IMR-90 (cell line): ENCODE measurements around the gene C11orf68. TPM values are rescaled to one million over a fixed set of nuclear protein-coding genes. Genes with fewer than 3 reads are reported as not detected.

Experiments
- ATAC-seq: fragments of 200-7000 bp; cut with Tn5 transposase; 2 replicates; pipeline ENCODE4 v1.9.1; 2020; ENCODE audit warnings: low read depth, mild to moderate bottlenecking, moderate library complexity
- BruUV-seq: library from RNA; stranded (reverse); fragments of 400-500 nt; replicated peaks from 2 replicates; lab custom pipeline; 2021; lab: Mats Ljungman, UMichigan
- CTCF ChIA-PET: fragments of 300-600 bp; formaldehyde crosslinking; extraction: SDS; loops from one replicate; lab custom pipeline; 2021; ENCODE audit warnings: antibody characterized with exemption; lab: Yijun Ruan, JAX
- POLR2A ChIA-PET: fragments of 300-600 bp; sonication (Branson Sonifier 250); formaldehyde crosslinking; loops from one replicate; lab custom pipeline; 2022; ENCODE audit warnings: antibody characterized with exemption; ENCODE audit not compliant: unreplicated experiment; lab: Charles Lee
- DNase-seq: peaks from one replicate; pipeline ENCODE4 v3.0.0; 2013
- H2AFZ ChIP-seq: replicated peaks from 2 replicates; pipeline ENCODE3; 2013; ENCODE audit warnings: low read length, mild to moderate bottlenecking; ENCODE audit not compliant: poor library complexity
- H2AK5ac ChIP-seq: 2 replicates; pipeline ENCODE4 v1.6.1; 2013; ENCODE audit warnings: low read depth, low read length, inconsistent platforms
- H2AK9ac ChIP-seq: replicated peaks from 2 replicates; pipeline ENCODE3; 2013; ENCODE audit warnings: mild to moderate bottlenecking, low read depth, low read length, moderate library complexity; ENCODE audit not compliant: poor library complexity
- H2BK120ac ChIP-seq: 2 replicates; pipeline ENCODE4 v1.6.1; 2013; ENCODE audit warnings: low read depth, low read length, inconsistent platforms
- H2BK15ac ChIP-seq: 3 replicates; pipeline ENCODE4 v1.6.1; 2013; ENCODE audit warnings: low read depth, low read length, inconsistent platforms
- H2BK20ac ChIP-seq: 2 replicates; pipeline ENCODE4 v1.6.1; 2013; ENCODE audit warnings: low read depth, mild to moderate bottlenecking, inconsistent platforms, low read length, moderate library complexity
- H2BK5ac ChIP-seq: 2 replicates; pipeline ENCODE4 v1.6.1; 2013; ENCODE audit warnings: mild to moderate bottlenecking, low read depth, low read length, inconsistent platforms; ENCODE audit not compliant: poor library complexity, severe bottlenecking
- H3K14ac ChIP-seq: replicated peaks from 2 replicates; pipeline ENCODE4 v1.6.1; 2013; ENCODE audit warnings: low read depth, low read length, inconsistent platforms
- H3K18ac ChIP-seq: 2 replicates; pipeline ENCODE4 v1.6.1; 2013; ENCODE audit warnings: low read depth, low read length, control low read depth
- H3K23ac ChIP-seq: 2 replicates; pipeline ENCODE4 v1.6.1; 2013; ENCODE audit warnings: low read depth, low read length, inconsistent platforms
- H3K27ac ChIP-seq: 2 replicates; pipeline ENCODE4 v1.5.1; 2013; ENCODE audit warnings: mild to moderate bottlenecking, control low read depth, low read length; ENCODE audit not compliant: insufficient read depth
- H3K27me3 ChIP-seq: 2 replicates; pipeline ENCODE4 v1.6.1; 2013; ENCODE audit warnings: low read length; ENCODE audit not compliant: control insufficient read depth, insufficient read depth
- H3K36me3 ChIP-seq: 2 replicates; pipeline ENCODE4 v1.6.1; 2013; ENCODE audit warnings: low read length, mixed read lengths; ENCODE audit not compliant: control insufficient read depth, insufficient read depth
- H3K4ac ChIP-seq: 2 replicates; pipeline ENCODE4 v1.6.1; 2013; ENCODE audit warnings: low read depth, low read length, inconsistent platforms
- H3K4me1 ChIP-seq: 2 replicates; pipeline ENCODE4 v1.6.1; 2013; ENCODE audit warnings: low read length, mixed read lengths; ENCODE audit not compliant: control insufficient read depth, insufficient read depth
- H3K4me2 ChIP-seq: 2 replicates; pipeline ENCODE4 v1.6.1; 2013; ENCODE audit warnings: low read depth, mild to moderate bottlenecking, control low read depth, low read length, moderate library complexity
- H3K4me3 ChIP-seq: 2 replicates; pipeline ENCODE4 v1.5.1; 2013; ENCODE audit warnings: low read depth, mild to moderate bottlenecking, control low read depth, low read length, moderate library complexity; ENCODE audit not compliant: insufficient read depth
- H3K56ac ChIP-seq: 2 replicates; pipeline ENCODE4 v1.6.1; 2013; ENCODE audit warnings: low read length, inconsistent platforms; ENCODE audit not compliant: insufficient read depth; ENCODE audit errors: extremely low read depth
- H3K79me1 ChIP-seq, 2 experiments: 2 replicates each; pipeline ENCODE4 v1.6.1; 2013; ENCODE audit warnings: low read length in 2 of 2, inconsistent platforms in 1 of 2, low read depth in 1 of 2
- H3K9ac ChIP-seq: 2 replicates; pipeline ENCODE4 v1.6.1; 2013; ENCODE audit warnings: low read depth, low read length, control low read depth
- H3K9me1 ChIP-seq: 2 replicates; pipeline ENCODE4 v1.6.1; 2013; ENCODE audit warnings: low read length, inconsistent platforms; ENCODE audit not compliant: insufficient read depth
- H3K9me3 ChIP-seq: 2 replicates; pipeline ENCODE4 v1.6.1; 2013; ENCODE audit warnings: low read length; ENCODE audit not compliant: control insufficient read depth, insufficient read depth
- H4K20me1 ChIP-seq: 2 replicates; pipeline ENCODE4 v1.6.1; 2013; ENCODE audit warnings: low read length, inconsistent platforms; ENCODE audit not compliant: insufficient read depth
- H4K5ac ChIP-seq: 2 replicates; pipeline ENCODE4 v1.6.1; 2013; ENCODE audit warnings: mild to moderate bottlenecking, low read depth, low read length, control low read depth
- H4K8ac ChIP-seq, 2 experiments: 2 replicates each; pipeline ENCODE4 v1.6.1; 2013; ENCODE audit warnings: low read depth in 2 of 2, low read length in 2 of 2, control low read depth in 1 of 2, inconsistent platforms in 1 of 2
- H4K91ac ChIP-seq: 2 replicates; pipeline ENCODE4 v1.6.1; 2013; ENCODE audit warnings: low read depth, low read length, inconsistent platforms; ENCODE audit not compliant: insufficient read depth
- BHLHE40 ChIP-seq: fragments of 150-350 bp; IDR thresholded peaks from 2 replicates; pipeline ENCODE4 v1.6.1; 2016; ENCODE audit warnings: mild to moderate bottlenecking, low read depth, low read length
- CHD1 ChIP-seq: IDR thresholded peaks from 2 replicates; pipeline ENCODE4 v1.6.1; 2012; ENCODE audit warnings: low read depth, low read length, improper control_type of control experiment
- FOS ChIP-seq: fragments of 150-350 bp; IDR thresholded peaks from 2 replicates; pipeline ENCODE4 v1.6.1; 2016; ENCODE audit warnings: low read depth, low read length
- MAZ ChIP-seq: IDR thresholded peaks from 2 replicates; pipeline ENCODE4 v1.6.1; 2012; ENCODE audit warnings: low read depth, mild to moderate bottlenecking, low read length, improper control_type of control experiment, moderate library complexity, borderline replicate concordance
- NFE2L2 ChIP-seq: fragments of 150-350 bp; IDR thresholded peaks from 2 replicates; pipeline ENCODE4 v1.6.1; 2016; ENCODE audit warnings: low read depth, mild to moderate bottlenecking, low read length
- WGBS, 2 experiments: methylation state at CpG; one replicate each; pipeline versions ENCODE4 v1.1.5 to v1.1.7; 2013; ENCODE audit warnings: missing lambda C conversion rate in 2 of 2; ENCODE audit not compliant: insufficient read length in 1 of 2; ENCODE audit errors: extremely low coverage in 2 of 2; 5-methylcytosine and 5-hydroxymethylcytosine counted together
- dilution Hi-C: fragments of 300-500 bp; cut with HindIII; formaldehyde crosslinking; loops from one replicate; pipeline ENCODE4 v1.14.3; 2018; ENCODE audit warnings: low sequenced_read_pairs; ENCODE audit not compliant: unreplicated experiment
- in situ Hi-C: fragments of 300-500 bp; cut with MboI; formaldehyde crosslinking; loops from 3 replicates; pipeline ENCODE4 v1.14.3; 2019; ENCODE audit warnings: low sequenced_read_pairs, inconsistent platforms, mixed read lengths
- intact Hi-C: fragments of 100-400 bp; cut with micrococcal nuclease; formaldehyde crosslinking; loops from 2 replicates; pipeline ENCODE4 v1.10.0; 2022
- polyA plus RNA-seq, 3 experiments: library from polyadenylated mRNA; depleted of rRNA; stranded (reverse); fragments of >200 nt; gene quantifications; 2 replicates each; pipeline ENCODE4 v1.2.3, GENCODE V29; 2012; ENCODE audit warnings: low replicate concordance in 1 of 3
- total RNA-seq: library from RNA; depleted of rRNA; stranded (reverse); fragments of >200 nt; gene quantifications from 2 replicates; pipeline ENCODE4 v1.2.3, GENCODE V29; 2012

Gene C11orf68
- total and polyA plus RNA-seq, 2 of the 4 experiments (the other 2 are of a cell fraction): 20.3 to 104 TPM

- Histone ChIP-seq H2AK5ac (no peak overlapping the region), H3K27ac (no peak overlapping the region), H3K79me1 (peaks cover 4 to 22% of the 10 kb centered on the region in 2 experiments; a peak in 3 of 4 replicates), H3K4ac (no peak overlapping the region), H4K5ac (no peak overlapping the region), H3K27me3 (no peaks in the 10 kb centered on the region), H3K56ac (no peak overlapping the region), H3K9me3 (no peaks in the 10 kb centered on the region), H3K4me1 (peaks cover 8% of the 10 kb centered on the region), H3K23ac (no peak overlapping the region), H2BK15ac (no peak overlapping the region), H3K9ac (no peak overlapping the region), H3K9me1 (peaks cover 5% of the 10 kb centered on the region; the same call in 1 of the 2 replicates), H4K20me1 (no peaks in the 10 kb centered on the region; the same call in 1 of the 2 replicates), H2BK5ac (no peak overlapping the region), H2BK20ac (no peak overlapping the region), H4K8ac (no peak overlapping the region), H3K4me3 (no peak overlapping the region), H2AFZ (no peak overlapping the region), H2AK9ac (no peak overlapping the region), H3K18ac (no peak overlapping the region), H2BK120ac (no peak overlapping the region), H3K36me3 (no peaks in the 10 kb centered on the region), H4K91ac (no peak overlapping the region), H3K4me2 (no peak overlapping the region), H3K14ac (no peak overlapping the region)
- no peak for TF ChIP-seq FOS
- TF ChIP-seq CHD1: no peak
- no peak for TF ChIP-seq BHLHE40
- no peak for TF ChIP-seq NFE2L2
- no peak for TF ChIP-seq MAZ
- ChIA-PET POLR2A (interaction anchor here (0.6 kb wide), 1 partner anchor 43 kb away, joined by 3 read pairs; no protein-coding TSS in a partner anchor), CTCF (no interaction called here)
- ATAC-seq (no peak), DNase-seq (no peak)
- no CpG with 5 or more reads among the region's 4 CpGs for WGBS, 2 experiments
- no TSS peak for BruUV-seq
- intact Hi-C loops (no loop called here), dilution Hi-C loops (no loop called here), in situ Hi-C loops (no loop called here)
Measured at GRCh38 chr11:65958291-65958690, 39.4 kb upstream of the C11orf68 start.
